WI38 (cell line): ENCODE measurements around the gene LTBP2.

Experiments used
- H3K4me3 ChIP-seq: 2 replicates; pipeline ENCODE4 v1.5.1; 2011; ENCODE audit warnings: low read depth, mild to moderate bottlenecking, control low read depth, low read length
- CTCF ChIP-seq: IDR thresholded peaks from 2 replicates; pipeline ENCODE4 v1.5.1; 2012; ENCODE audit warnings: low read depth, mild to moderate bottlenecking, control low read depth, low read length

LTBP2 gene

GRCh38 chr14:74501691-74502090, 110.3 kb downstream of the LTBP2 start:
- TF ChIP-seq CTCF, result no peak
- H3K4me3 ChIP-seq, result no peak overlapping the region

DNA sequence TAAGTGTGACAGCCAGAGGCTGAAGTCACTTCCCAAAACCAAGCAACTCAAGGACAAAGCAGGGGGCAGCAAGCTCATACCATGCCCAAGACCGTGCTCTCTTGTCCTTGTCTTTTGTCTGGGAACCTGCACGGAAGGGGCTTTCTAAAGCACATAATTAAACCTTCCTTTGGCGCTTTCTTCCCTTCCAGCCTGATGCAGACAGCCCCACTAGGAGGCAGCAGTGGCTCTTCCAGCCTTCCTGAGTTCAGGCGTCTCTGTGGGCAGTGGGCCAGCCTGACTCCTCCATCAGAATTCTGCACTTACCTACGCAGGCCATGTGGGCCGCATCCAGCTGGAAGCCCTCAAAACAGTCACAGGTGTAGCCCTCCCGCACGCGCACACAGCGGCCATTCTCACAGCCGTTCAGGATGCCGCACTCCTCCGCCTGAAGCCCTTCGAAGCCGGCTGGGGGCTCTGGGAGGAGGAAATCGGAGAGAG, 110.9 kb downstream of the LTBP2 start:
- peak; percentile 81 for TF ChIP-seq CTCF
- H3K4me3 ChIP-seq, result no peak overlapping the region

DNA sequence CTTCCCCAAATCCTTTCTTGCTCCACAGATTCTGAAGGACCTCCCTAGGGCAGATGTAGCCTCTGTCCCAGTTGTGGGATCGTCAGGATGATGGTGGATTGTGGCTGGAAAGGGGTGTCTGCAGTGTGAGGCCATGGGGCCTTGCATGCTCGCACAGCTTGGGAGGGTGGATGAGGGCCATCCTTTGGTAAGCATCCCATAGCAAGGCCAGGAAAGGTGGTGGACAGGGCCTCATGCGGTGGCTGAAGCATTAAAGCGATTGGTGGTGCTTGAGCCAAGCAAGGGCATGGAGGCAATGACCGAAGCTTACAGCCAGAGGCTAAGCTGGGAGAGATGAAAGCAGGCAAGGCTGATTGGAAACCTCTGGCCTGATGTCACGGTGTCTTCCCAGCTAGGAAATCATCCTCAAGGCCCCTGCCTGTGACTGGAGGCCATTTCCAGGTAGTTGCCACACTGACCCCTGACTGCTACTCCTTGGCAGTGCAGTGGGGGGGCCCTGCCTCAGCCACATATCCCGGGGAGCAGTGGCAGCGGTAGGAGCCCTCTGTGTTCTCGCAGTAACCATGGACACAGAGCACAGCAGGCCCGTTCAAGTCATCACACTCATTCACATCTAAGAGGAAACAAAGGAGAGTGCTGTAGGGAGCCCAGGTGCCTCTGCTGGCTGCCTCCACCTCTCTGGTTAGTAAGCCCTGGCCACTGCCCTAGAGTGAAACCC, 111.5 kb downstream of the LTBP2 start:
- no peak overlapping the region for H3K4me3 ChIP-seq
- no peak for TF ChIP-seq CTCF

- no peak for TF ChIP-seq CTCF
- H3K4me3 ChIP-seq, result no peak overlapping the region
Observed at GRCh38 chr14:74495356-74495755, 116.7 kb downstream of the LTBP2 start.

- TF ChIP-seq CTCF, result no peak
- H3K4me3 ChIP-seq, result peak within 1 kb of the TSS; percentile 85
Observed at GRCh38 chr14:74493343-74494261, 118.4 kb downstream of the LTBP2 start, which contains the start of gene ISCA2. Gene ISCA2 (plus strand): TSS chr14:74493765. CDS start chr14:74493775, 10 bp downstream.

GRCh38 chr14:74492776-74493342, 119.2 kb downstream of the LTBP2 start, which contains the start of gene NPC2:
Gene NPC2 (minus strand): TSS chr14:74493305. CDS start chr14:74493274, 31 bp downstream.
- no peak for TF ChIP-seq CTCF

More at GRCh38 chr14:74492776-74493342, 119.2 kb downstream of the LTBP2 start, which contains the start of gene NPC2:
- H3K4me3 ChIP-seq, result peak within 1 kb of the TSS; percentile 85
